ENCODE measurements around the gene BMAL1.

DNA sequence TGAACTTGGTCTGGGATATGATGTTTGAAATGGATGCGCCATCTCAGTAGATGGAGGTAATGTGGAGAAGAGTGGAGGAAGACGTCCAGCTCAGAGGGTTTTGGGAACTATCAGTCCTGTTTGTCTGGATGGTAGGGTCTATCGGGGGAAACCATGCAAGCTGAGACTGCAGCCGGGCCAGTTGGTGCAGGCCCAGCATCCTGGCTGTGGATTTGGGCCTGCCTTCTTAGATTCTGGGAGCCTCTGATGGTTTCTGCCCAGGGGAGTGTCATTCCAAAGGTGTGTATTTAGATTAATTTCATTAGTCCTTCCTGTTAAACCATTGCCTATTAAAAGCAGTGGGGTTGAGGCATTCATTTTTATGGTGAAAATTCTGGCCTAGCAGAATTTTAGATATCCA, 31.6 kb downstream of the BMAL1 start:
- TF ChIP-seq TAF1 (IDR thresholded peaks at IDR 0.05; ENCODE audit: low read depth, low read length) (no peak), POLR2A (IDR thresholded peaks at IDR 0.05; ENCODE audit: low read depth, low read length) (no peak)

Data from GM12891 (cell line).